HCT116 (cell line): Measurements from ENCODE around the gene ENTPD8. TPM values are rescaled to one million over a fixed set of nuclear protein-coding genes. Genes with fewer than 3 reads are reported as not detected.

Experiments
- ATAC-seq: fragments of 200-7000 bp; cut with Tn5 transposase; 2 replicates; pipeline ENCODE4 v1.9.1; 2020; ENCODE audit warnings: mild to moderate bottlenecking, moderate library complexity
- BruUV-seq: library from RNA; stranded (reverse); fragments of 400-500 nt; replicated peaks from 2 replicates; lab custom pipeline; 2021; lab: Mats Ljungman, UMichigan
- CTCF ChIA-PET: fragments of 300-600 bp; sonication (Branson Sonifier 250); formaldehyde crosslinking; loops from one replicate; lab custom pipeline; 2021; ENCODE audit warnings: antibody characterized with exemption; lab: Charles Lee
- POLR2A ChIA-PET: fragments of 300-600, 350-600 bp; sonication (Branson Sonifier 250); formaldehyde crosslinking; loops from one replicate; lab custom pipeline; 2021; ENCODE audit warnings: antibody characterized with exemption; lab: Charles Lee
- RAD21 ChIA-PET, 2 experiments: fragments of 300-600 bp; sonication (Branson Sonifier 250); formaldehyde crosslinking; loops; one replicate each; lab custom pipeline; 2023; ENCODE audit warnings: low total read pairs in 2 of 2; ENCODE audit not compliant: uncharacterized antibody in 2 of 2, unreplicated experiment in 2 of 2, low non-redundant PET in 1 of 2; lab: Charles Lee
- DNase-seq: peaks from one replicate; pipeline ENCODE4 v3.0.0-alpha.2; 2010; ENCODE audit warnings: low read depth, low spot score
- H2AFZ ChIP-seq: fragments of 200-600 bp; shearing (Covaris generic), sonication (generic); 2 replicates; pipeline ENCODE4 v1.6.1; 2017; ENCODE audit warnings: low read depth, mixed run types, mixed read lengths, antibody characterized with exemption, low read length; ENCODE audit not compliant: poor library complexity, severe bottlenecking
- H3K27ac ChIP-seq: 2 replicates; pipeline ENCODE4 v1.5.1; 2012; ENCODE audit warnings: low read depth, low read length
- H3K27me3 ChIP-seq: fragments of 200-600 bp; sonication (generic); 2 replicates; pipeline ENCODE4 v1.6.1; 2016; ENCODE audit warnings: mixed run types, low read length, mixed read lengths; ENCODE audit not compliant: insufficient read depth
- H3K36me3 ChIP-seq, 2 experiments: fragments of 200-500 bp in 1 of 2; fragments of 200-600 bp in 1 of 2; sonication (Bioruptor generic) in 1 of 2; sonication (generic) in 1 of 2; 2 replicates each; pipeline versions ENCODE4 v1.5.1 to v1.6.1; 2014 to 2016; ENCODE audit warnings: low read length in 2 of 2, inconsistent platforms in 1 of 2, mixed read lengths in 1 of 2, mixed run types in 1 of 2; ENCODE audit not compliant: insufficient read depth in 2 of 2, control insufficient read depth in 1 of 2
- H3K4me1 ChIP-seq, 2 experiments: fragments of 200-600 bp in 1 of 2; sonication (generic) in 1 of 2; 2 replicates each; pipeline versions ENCODE4 v1.5.1 to v1.6.1; 2012 to 2017; ENCODE audit warnings: low read length in 2 of 2, inconsistent platforms in 1 of 2, mild to moderate bottlenecking in 1 of 2, mixed read lengths in 1 of 2, mixed run types in 1 of 2, moderate library complexity in 1 of 2; ENCODE audit not compliant: insufficient read depth in 2 of 2, control insufficient read depth in 1 of 2
- H3K4me2 ChIP-seq: fragments of 200-600 bp; sonication (generic); 2 replicates; pipeline ENCODE4 v1.6.1; 2017; ENCODE audit warnings: mixed run types, low read length, mixed read lengths
- H3K4me3 ChIP-seq, 2 experiments: fragments of 200-600 bp in 1 of 2; sonication (generic) in 1 of 2; replicated peaks in 1 of 2; 2 replicates each; pipeline ENCODE4 v1.5.1; 2011 to 2016; ENCODE audit warnings: low read length in 2 of 2, control low read depth in 1 of 2, low read depth in 1 of 2, mild to moderate bottlenecking in 1 of 2, mixed read lengths in 1 of 2, mixed run types in 1 of 2
- H3K79me2 ChIP-seq: fragments of 200-600 bp; sonication (generic); 2 replicates; pipeline ENCODE4 v1.6.1; 2017; ENCODE audit warnings: mild to moderate bottlenecking, mixed run types, low read length, moderate library complexity, mixed read lengths; ENCODE audit not compliant: insufficient read depth
- H3K9ac ChIP-seq: fragments of 200-600 bp; sonication (generic); 2 replicates; pipeline ENCODE4 v1.6.1; 2016; ENCODE audit warnings: low read length, mixed read lengths
- H3K9me2 ChIP-seq: fragments of 200-600 bp; sonication (generic), shearing (Covaris generic); 2 replicates; pipeline ENCODE4 v1.6.1; 2017; ENCODE audit warnings: mixed run types, mild to moderate bottlenecking, moderate library complexity; ENCODE audit not compliant: insufficient read depth
- H3K9me3 ChIP-seq, 2 experiments: fragments of 200-500 bp in 1 of 2; fragments of 200-600 bp in 1 of 2; sonication (Bioruptor generic) in 1 of 2; sonication (generic) in 1 of 2; 2 replicates each; pipeline ENCODE4 v1.6.1; 2014 to 2017; ENCODE audit warnings: low read length in 2 of 2, mixed read lengths in 2 of 2, inconsistent platforms in 1 of 2, low read depth in 1 of 2, mild to moderate bottlenecking in 1 of 2, mixed run types in 1 of 2, moderate library complexity in 1 of 2; ENCODE audit not compliant: control insufficient read depth in 1 of 2, insufficient read depth in 1 of 2
- H4K20me1 ChIP-seq: fragments of 200-600 bp; sonication (generic), shearing (Covaris generic); 2 replicates; pipeline ENCODE4 v1.6.1; 2017; ENCODE audit warnings: mixed run types, mild to moderate bottlenecking, moderate library complexity; ENCODE audit not compliant: insufficient read depth
- EGR1 ChIP-seq: IDR thresholded peaks from 2 replicates; pipeline ENCODE4 v1.6.1; 2012; ENCODE audit warnings: low read depth
- SIN3A ChIP-seq: IDR thresholded peaks from 2 replicates; pipeline ENCODE4 v1.6.1; 2012; ENCODE audit warnings: low read depth
- YY1 ChIP-seq: IDR thresholded peaks from 2 replicates; pipeline ENCODE4 v1.6.1; 2011; ENCODE audit warnings: low read length, low read depth, moderate library complexity, mild to moderate bottlenecking; ENCODE audit not compliant: insufficient replicate concordance; ENCODE audit errors: extremely low read depth
- ZNF274 ChIP-seq: fragments of 200-500 bp; sonication (Bioruptor generic); IDR thresholded peaks from 2 replicates; pipeline ENCODE4 v1.6.1; 2014; ENCODE audit warnings: mild to moderate bottlenecking, low read depth, low read length, inconsistent platforms
- intact Hi-C: fragments of 100-400 bp; cut with micrococcal nuclease; formaldehyde crosslinking; loops from 2 replicates; pipeline ENCODE4 v1.10.0; 2022
- total RNA-seq: library from RNA; stranded (reverse); gene quantifications from one replicate; pipeline ENCODE4 v1.2.1, GENCODE V29; 2021; ENCODE audit not compliant: unreplicated experiment
- TF ChIP-seq, protein P1 (sequence below): IDR thresholded peaks from 2 replicates; pipeline ENCODE4 v1.6.1; 2012; ENCODE audit warnings: low read depth

ENTPD8 gene
- total RNA-seq, 1 experiment from 2014 or later, result 1.7 TPM

DNA sequence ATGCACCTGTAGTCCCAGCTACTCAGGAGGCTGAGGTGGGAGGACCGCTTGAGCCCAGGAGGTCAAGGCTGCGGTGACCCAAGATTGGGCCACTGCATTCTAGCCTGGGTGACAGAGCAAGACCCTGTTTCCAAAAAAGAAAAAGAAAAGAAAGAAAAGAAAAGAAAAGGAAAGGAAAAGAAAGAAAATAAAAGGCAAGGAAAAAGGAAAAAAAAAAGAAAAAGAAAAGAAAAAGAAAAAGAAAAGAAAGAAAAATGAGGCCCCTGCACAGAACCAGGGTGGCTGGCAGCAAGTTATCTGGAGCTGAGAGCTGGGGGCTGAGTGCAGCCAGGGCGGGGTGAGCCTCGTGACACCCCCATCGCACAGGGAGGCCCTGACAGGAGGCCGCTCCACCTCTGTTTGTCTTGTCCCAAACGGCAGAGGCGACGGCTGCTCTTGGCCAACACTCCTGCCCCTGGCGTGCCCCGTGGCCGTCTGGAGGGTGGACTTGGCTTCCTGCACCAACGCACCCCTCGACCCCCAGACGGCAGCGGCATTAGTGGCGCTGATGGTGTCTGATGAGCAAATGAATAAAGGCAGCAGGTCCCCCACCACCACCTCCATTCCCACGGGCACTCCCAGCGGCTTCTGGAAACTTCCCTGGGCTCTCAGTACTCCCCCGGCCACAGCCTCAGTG, 34.9 kb downstream of the ENTPD8 start:
- CTCF ChIA-PET, result no interaction called here

More for the DNA sequence above, 34.9 kb downstream of the ENTPD8 start:
- ChIA-PET RAD21 (interaction anchor here in 1 of 2 experiments (0.7 kb wide), 1 partner anchor 104 kb away, joined by 3 read pairs; the partner anchor contains the start of gene NRARP), POLR2A (no interaction called here)
- Histone ChIP-seq H3K79me2 (peaks cover 5% of the 10 kb centered on the region; the same call in 1 of the 2 replicates), H2AFZ (no peak overlapping the region), H3K4me2 (peak overlapping the region; percentile 82), H3K9me3 (no peaks in the 10 kb centered on the region), H3K27me3 (no peaks in the 10 kb centered on the region), H3K4me3 (peak overlapping the region in 1 of 2 experiments; percentile 51; a peak in 3 of 4 replicates), H4K20me1 (no peaks in the 10 kb centered on the region), H3K27ac (no peak overlapping the region), H3K9me2 (no peaks in the 10 kb centered on the region), H3K4me1 (peaks cover 20 to 43% of the 10 kb centered on the region in 2 experiments), H3K9ac (peak overlapping the region; percentile 60; the same call in 1 of the 2 replicates), H3K36me3 (no peaks in the 10 kb centered on the region)
- no peak for DNase-seq
- no TSS peak for BruUV-seq
- ATAC-seq, result no peak; the same call in 1 of the 2 replicates
- TF ChIP-seq ZNF274 (no peak), EGR1 (no peak), YY1 (no peak), SIN3A (no peak)
- TF ChIP-seq, protein P1, sequence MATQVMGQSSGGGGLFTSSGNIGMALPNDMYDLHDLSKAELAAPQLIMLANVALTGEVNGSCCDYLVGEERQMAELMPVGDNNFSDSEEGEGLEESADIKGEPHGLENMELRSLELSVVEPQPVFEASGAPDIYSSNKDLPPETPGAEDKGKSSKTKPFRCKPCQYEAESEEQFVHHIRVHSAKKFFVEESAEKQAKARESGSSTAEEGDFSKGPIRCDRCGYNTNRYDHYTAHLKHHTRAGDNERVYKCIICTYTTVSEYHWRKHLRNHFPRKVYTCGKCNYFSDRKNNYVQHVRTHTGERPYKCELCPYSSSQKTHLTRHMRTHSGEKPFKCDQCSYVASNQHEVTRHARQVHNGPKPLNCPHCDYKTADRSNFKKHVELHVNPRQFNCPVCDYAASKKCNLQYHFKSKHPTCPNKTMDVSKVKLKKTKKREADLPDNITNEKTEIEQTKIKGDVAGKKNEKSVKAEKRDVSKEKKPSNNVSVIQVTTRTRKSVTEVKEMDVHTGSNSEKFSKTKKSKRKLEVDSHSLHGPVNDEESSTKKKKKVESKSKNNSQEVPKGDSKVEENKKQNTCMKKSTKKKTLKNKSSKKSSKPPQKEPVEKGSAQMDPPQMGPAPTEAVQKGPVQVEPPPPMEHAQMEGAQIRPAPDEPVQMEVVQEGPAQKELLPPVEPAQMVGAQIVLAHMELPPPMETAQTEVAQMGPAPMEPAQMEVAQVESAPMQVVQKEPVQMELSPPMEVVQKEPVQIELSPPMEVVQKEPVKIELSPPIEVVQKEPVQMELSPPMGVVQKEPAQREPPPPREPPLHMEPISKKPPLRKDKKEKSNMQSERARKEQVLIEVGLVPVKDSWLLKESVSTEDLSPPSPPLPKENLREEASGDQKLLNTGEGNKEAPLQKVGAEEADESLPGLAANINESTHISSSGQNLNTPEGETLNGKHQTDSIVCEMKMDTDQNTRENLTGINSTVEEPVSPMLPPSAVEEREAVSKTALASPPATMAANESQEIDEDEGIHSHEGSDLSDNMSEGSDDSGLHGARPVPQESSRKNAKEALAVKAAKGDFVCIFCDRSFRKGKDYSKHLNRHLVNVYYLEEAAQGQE, result no peak
- intact Hi-C loops, result loop anchor here (2.0 kb wide), 2 partner anchors 105 to 119 kb away; no protein-coding TSS in a partner anchor
